Anterior cingulate cortex (tissue), 58 donors: Measurements from ENCODE around the gene NRAP.
A peak's percentile ranks its signal among the peaks of the same experiment; 100 is the strongest.

Experiments
- DNase-seq, 58 donors: peaks; one replicate each; lab custom pipeline; 2025; lab: John Stamatoyannopoulos, UW

NRAP gene, protein sequence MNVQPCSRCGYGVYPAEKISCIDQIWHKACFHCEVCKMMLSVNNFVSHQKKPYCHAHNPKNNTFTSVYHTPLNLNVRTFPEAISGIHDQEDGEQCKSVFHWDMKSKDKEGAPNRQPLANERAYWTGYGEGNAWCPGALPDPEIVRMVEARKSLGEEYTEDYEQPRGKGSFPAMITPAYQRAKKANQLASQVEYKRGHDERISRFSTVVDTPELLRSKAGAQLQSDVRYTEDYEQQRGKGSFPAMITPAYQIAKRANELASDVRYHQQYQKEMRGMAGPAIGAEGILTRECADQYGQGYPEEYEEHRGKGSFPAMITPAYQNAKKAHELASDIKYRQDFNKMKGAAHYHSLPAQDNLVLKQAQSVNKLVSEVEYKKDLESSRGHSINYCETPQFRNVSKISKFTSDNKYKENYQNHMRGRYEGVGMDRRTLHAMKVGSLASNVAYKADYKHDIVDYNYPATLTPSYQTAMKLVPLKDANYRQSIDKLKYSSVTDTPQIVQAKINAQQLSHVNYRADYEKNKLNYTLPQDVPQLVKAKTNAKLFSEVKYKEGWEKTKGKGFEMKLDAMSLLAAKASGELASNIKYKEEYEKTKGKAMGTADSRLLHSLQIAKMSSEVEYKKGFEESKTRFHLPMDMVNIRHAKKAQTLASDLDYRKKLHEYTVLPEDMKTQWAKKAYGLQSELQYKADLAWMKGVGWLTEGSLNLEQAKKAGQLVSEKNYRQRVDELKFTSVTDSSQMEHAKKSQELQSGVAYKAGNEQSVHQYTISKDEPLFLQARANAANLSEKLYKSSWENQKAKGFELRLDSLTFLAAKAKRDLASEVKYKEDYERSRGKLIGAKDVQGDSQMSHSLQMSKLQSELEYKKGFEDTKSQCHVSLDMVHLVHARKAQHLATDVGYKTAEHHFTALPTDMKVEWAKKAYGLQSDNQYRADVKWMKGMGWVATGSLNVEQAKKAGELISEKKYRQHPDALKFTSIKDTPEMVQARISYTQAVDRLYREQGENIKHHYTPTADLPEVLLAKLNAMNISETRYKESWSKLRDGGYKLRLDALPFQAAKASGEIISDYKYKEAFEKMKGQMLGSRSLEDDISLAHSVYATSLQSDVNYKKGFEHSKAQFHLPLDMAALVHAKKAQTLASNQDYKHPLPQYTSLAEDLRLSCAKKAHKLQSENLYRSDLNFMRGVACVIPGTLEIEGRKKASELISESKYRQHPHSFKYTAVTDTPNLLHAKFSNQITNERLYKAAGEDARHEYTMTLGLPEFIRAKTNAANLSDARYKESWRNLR (N-terminal part only)

GRCh38 chr10:113663908-113664307 is at the start of gene NRAP:
NRAP (minus strand) TSS chr10:113664041; CDS start chr10:113663882, 159 bp downstream.
- DNase-seq = no peak

GRCh38 chr10:113713640-113713982 is 49.8 kb upstream of the NRAP start:
- DNase-seq = no peak

GRCh38 chr10:113712755-113713639 is 49.2 kb upstream of the NRAP start:
- DNase-seq = no peak

- no peak for DNase-seq
Measured at GRCh38 chr10:113712024-113712423, 48.2 kb upstream of the NRAP start.

GRCh38 chr10:113711142-113711541 is 47.3 kb upstream of the NRAP start:
- DNase-seq = peak in 13 of 58 donors; percentile 5 to 34 (median 17)

GRCh38 chr10:113709221-113709838 is 45.5 kb upstream of the NRAP start:
- DNase-seq = peak in 17 of 58 donors; percentile 5 to 55 (median 23)

GRCh38 chr10:113708640-113709039 is 44.8 kb upstream of the NRAP start:
- DNase-seq = no peak

DNA sequence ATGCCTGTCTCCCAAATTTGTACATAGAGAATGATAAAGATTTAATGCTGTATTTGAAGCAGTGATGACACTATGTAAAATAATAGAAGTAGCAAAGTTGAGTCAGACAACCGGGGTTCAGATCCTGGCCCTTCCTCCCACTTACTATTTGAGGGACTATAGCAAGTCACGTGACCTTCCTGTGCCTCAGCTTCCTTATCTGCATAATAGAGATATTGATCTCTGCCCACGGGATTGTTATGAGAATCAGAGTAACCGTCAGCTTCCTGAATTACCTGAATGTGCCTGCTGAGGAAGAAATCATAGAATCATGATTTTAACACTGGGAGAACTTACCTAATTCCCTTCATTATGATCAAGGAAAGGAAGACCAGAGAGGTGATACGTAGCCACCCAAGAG is 42.8 kb upstream of the NRAP start:
- no peak for DNase-seq

GRCh38 chr10:113705344-113705652 is 41.5 kb upstream of the NRAP start:
- no peak for DNase-seq

DNA sequence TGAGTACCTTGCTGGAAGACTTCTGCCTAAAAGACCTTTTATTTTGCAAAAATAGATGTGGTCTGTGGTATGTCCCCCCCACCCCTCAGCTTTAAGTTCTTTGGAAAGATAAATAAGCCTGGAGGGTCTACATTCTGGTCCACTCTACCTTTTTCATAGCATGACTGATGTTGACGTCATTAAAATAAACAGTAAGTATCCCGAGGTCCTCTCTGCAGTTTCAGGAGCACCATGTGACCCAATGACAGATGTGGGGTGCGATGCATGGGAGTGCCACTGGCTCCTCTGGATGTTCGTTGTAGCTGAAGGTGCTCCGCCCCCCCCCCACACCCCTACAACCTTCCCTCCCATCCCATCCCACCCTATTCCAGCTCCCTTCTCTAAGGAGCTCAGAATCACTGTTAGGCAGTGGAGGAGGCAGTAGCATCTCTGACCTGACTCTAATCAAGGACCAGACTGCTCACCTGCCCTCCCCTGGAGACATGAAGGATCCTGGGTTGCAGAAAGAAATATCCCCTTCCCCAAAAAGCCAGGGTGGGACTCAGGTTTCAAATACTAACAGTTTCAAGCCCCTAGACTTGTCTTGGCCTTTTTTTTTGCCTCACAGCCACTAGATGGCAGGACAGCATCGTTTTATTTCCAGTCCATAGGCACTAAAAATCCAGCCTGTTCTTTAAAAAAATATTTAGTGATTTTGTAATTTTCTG is 40.9 kb upstream of the NRAP start:
- peak in 17 of 58 donors; percentile 4 to 45 (median 24) for DNase-seq

GRCh38 chr10:113697595-113697994 is 33.8 kb upstream of the NRAP start:
- DNase-seq = no peak

DNA sequence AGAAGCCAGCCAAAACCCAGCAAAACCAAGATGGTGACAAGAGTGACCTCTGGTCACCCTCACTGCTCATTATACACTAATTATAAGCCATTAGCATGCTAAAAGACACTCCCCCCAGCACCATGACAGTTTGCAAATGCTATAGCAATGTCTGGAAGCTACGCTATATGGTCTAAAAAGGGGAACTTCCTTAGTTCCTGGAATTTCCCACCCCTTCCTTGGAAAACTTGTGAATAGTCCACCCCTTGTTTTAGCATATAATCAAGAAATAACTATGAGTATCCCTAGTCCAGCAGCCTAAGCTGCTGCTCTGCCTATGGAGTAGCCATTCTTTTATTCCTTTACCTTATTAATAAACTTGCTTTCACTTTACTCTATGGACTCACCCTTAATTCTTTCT is 31.9 kb upstream of the NRAP start:
- DNase-seq = no peak

DNA sequence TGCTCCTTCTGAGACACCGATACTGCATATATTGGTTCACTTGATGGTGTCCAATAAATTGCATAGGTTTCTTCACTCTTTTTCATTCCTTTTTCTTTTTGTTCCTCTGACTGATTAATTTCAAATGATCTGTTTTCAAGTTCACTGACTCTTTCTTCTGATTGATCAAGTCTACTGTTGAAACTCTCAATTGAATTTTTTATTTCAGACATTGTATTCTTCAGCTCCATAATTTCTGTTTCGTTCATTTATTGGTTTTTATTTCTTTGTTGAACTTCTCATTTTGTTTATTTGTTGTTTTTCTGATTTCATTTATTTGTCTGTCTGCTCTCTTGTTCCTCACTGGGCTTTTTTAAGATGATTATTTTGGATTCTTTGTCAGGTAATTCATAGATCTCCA is 29.5 kb upstream of the NRAP start:
- no peak for DNase-seq

GRCh38 chr10:113692271-113692670 is 28.4 kb upstream of the NRAP start:
- no peak for DNase-seq

DNA sequence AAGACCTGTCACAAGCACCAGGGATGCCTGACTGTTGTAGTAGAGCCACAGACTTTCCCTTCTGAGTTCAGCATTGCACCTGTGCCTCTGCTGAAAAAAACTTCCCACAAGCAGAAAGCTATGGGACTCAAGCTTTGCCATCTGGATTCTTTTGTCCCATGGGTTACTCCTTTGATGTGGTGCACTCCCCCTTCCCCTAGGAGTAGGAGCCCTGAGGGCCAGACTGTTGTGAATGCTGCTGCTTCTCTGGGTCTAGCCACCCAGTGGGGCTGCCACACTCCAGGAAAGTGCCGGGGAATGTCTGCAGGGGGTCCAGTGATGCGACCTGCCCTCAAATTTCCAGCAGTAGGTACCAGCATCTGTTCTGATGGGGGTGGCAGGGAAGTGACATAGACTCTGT is 27.5 kb upstream of the NRAP start:
- no peak for DNase-seq

DNA sequence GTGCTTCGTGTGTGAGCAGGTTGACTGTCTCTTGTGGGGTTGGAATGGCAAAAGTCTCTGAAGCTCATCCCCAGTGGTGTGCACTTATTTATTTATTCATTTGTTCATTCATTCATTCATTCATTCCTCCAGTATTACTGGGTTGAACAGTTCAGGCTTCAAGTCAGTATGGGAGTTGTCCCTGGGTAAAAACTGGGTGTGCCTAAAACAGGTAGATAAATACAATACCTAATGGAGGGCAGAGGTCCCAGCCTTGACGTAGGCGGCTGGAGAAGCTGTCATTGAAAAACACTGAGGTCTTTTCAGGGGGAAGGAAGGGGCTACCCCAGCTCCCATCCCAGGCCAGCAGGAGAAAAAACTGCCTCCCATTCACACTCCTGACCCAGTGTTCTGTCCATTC is 26.9 kb upstream of the NRAP start:
- no peak for DNase-seq

DNA sequence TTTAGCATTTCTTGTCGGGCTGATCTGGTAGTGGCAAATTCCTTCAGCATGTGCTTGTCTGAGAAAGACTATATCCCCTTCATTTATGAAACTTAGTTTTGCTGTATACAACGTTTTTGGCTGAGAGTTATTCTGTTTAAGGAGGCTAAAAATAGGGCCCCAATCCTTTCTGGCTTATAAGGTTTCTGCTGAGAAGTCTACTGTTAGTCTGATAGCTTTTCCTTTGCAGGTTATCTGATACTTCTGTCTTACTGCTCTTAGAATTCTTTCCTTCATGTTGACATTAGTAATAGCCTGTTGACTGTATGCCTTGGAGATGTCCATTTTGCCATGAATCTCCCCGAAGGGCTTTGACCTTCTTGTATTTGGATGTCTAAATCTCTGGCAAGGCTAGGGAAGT is 25.7 kb upstream of the NRAP start:
- no peak for DNase-seq

GRCh38 chr10:113689057-113689456 is 25.2 kb upstream of the NRAP start:
- no peak for DNase-seq

- DNase-seq = no peak
Measured at GRCh38 chr10:113687037-113687436, 23.2 kb upstream of the NRAP start.
